PC-9 (cell line): ENCODE data around the gene GFI1.

Experiments used
- EZH2 ChIP-seq: fragments of 200-600 bp; sonication (generic); IDR thresholded peaks from 2 replicates; pipeline ENCODE4 v1.8.0; 2017; ENCODE audit warnings: antibody characterized with exemption, low read depth
- TF ChIP-seq, protein P1 (sequence below): fragments of 200-600 bp; sonication (generic); conservative IDR thresholded peaks from 2 replicates; pipeline ENCODE4 v1.6.1; 2017; ENCODE audit warnings: mixed run types, antibody characterized with exemption, mild to moderate bottlenecking, moderate library complexity

DNA sequence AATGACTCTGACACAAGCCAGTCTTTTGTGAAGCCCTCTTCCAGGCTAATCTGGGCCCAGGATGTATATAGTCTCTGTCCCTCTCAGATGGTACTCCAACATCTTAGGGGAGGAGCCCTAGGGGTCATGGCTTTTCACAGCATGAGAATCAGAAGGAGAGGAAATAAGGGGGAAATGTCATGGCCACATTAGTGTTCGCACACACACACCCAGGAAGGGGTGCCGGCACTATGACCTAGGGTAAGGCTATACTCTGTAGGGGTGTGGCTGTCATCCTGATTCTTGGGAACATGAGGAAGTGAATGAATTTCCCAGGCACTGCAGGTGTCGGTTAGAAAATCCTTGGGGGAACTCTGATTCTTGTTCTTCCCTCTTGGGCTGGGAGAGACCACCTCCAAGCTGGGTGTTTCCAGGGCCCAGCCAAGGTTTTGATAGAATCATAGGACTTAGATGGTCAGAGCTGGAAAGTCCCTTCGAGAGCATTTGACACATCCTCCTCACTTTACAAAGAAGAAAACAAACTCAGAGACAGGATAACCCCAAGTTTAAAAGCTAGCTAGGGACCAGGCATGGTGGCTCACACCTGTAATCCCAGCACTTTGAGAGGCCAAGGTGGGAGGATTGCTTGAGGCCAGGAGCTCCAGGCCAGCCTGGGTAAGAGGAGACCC lies 22.0 kb downstream of the GFI1 start:
- TF ChIP-seq, protein P1, sequence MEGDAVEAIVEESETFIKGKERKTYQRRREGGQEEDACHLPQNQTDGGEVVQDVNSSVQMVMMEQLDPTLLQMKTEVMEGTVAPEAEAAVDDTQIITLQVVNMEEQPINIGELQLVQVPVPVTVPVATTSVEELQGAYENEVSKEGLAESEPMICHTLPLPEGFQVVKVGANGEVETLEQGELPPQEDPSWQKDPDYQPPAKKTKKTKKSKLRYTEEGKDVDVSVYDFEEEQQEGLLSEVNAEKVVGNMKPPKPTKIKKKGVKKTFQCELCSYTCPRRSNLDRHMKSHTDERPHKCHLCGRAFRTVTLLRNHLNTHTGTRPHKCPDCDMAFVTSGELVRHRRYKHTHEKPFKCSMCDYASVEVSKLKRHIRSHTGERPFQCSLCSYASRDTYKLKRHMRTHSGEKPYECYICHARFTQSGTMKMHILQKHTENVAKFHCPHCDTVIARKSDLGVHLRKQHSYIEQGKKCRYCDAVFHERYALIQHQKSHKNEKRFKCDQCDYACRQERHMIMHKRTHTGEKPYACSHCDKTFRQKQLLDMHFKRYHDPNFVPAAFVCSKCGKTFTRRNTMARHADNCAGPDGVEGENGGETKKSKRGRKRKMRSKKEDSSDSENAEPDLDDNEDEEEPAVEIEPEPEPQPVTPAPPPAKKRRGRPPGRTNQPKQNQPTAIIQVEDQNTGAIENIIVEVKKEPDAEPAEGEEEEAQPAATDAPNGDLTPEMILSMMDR: no peak
- TF ChIP-seq EZH2: no peak
